Choroid plexus epithelial cell (primary cell): ENCODE measurements around the gene PTCD1.

Source experiments
- DNase-seq: peaks from one replicate; pipeline ENCODE4 v3.0.0-alpha.2; 2010; ENCODE audit warnings: low read depth
- H3K4me3 ChIP-seq: 2 replicates; pipeline ENCODE4 v1.5.1; 2011; ENCODE audit warnings: low read depth, mild to moderate bottlenecking, control low read depth, low read length, moderate library complexity
- TF ChIP-seq, protein P1 (sequence below): conservative IDR thresholded peaks from 2 replicates; pipeline ENCODE4 v1.5.1; 2011; ENCODE audit warnings: low read depth, mild to moderate bottlenecking, control low read depth, inconsistent platforms, low read length, moderate library complexity

Gene PTCD1

DNA sequence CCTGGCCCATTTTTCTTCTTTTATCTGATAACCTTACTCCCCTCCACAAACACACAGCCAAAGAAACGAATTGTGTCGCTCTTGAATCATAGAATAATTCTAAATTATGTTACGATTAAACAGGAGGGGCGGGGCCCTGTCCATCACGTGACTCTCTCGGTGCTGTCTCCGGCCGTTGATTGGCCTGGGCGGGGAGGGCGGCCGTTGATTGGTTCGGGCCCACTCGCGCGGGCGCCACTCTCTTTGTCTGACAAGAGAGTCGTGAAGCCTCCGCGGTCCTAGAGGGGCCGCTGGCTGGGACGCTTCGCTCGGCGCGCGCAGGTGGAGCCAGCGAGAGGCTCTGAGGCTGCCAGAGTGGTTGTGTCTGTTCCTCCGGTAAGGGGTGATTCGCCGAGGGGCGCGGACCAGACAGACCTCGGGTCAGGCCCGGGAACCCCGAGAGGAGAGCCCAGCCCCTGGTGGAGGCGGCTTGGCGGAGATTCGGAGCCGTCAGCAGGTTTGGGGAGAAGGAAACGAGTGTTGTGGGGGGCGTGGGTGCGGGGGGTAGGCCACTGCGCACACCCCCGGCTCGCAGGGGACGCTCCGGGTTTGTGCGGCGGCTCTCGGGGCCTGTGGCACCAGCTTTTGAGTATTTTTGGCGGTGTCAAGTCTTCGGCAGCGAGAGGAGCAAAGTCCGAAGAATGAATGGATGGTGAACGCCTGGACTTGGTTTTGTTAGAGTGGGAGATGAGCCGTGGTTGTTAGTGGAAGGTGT is 34.1 kb upstream of the PTCD1 start, which contains the start of gene ZNF789:
Gene ZNF789, plus strand, starts transcription at position 330 of the 754 bp plus-strand sequence. CDS start 3,567 bp downstream, outside the sequence.
- TF ChIP-seq, protein P1, sequence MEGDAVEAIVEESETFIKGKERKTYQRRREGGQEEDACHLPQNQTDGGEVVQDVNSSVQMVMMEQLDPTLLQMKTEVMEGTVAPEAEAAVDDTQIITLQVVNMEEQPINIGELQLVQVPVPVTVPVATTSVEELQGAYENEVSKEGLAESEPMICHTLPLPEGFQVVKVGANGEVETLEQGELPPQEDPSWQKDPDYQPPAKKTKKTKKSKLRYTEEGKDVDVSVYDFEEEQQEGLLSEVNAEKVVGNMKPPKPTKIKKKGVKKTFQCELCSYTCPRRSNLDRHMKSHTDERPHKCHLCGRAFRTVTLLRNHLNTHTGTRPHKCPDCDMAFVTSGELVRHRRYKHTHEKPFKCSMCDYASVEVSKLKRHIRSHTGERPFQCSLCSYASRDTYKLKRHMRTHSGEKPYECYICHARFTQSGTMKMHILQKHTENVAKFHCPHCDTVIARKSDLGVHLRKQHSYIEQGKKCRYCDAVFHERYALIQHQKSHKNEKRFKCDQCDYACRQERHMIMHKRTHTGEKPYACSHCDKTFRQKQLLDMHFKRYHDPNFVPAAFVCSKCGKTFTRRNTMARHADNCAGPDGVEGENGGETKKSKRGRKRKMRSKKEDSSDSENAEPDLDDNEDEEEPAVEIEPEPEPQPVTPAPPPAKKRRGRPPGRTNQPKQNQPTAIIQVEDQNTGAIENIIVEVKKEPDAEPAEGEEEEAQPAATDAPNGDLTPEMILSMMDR, result no peak
- DNase-seq, result peak; percentile 98
- H3K4me3 ChIP-seq, result peak within 1 kb of the TSS; percentile 94

DNA sequence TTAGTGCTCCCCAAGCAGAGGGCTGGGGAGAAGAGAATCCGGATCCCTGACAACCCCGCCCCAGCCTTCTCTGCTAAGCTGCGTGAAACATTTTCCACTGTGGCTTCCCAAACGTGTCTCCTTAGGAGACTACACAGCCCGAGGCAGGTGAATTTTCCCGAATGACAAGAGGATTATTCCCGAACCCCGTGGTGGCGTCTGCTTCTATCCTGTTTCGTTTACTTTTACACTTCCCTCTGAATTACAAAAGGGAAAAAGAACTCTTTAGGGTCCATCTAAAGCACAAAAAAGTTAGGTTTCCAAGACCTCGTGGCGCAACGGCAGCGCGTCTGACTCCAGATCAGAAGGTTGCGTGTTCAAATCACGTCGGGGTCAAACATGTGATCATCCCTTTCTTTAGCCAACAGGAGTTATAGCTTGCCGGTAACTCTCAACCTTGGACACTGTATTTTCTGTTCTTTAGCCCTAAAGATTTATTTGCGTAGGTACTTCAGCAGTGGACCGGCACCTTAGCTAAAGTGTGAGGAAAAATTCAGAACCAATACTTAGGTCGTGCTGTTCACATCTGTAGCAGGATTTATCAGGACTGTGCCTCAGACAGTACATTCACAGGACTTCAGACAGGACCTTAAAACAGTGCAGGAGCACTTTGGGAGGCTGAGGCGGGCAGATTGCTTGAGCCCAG is 30.9 kb upstream of the PTCD1 start:
- H3K4me3 ChIP-seq, result no peak overlapping the region
- peak; percentile 17 for DNase-seq
- TF ChIP-seq, protein P1, result no peak

DNA sequence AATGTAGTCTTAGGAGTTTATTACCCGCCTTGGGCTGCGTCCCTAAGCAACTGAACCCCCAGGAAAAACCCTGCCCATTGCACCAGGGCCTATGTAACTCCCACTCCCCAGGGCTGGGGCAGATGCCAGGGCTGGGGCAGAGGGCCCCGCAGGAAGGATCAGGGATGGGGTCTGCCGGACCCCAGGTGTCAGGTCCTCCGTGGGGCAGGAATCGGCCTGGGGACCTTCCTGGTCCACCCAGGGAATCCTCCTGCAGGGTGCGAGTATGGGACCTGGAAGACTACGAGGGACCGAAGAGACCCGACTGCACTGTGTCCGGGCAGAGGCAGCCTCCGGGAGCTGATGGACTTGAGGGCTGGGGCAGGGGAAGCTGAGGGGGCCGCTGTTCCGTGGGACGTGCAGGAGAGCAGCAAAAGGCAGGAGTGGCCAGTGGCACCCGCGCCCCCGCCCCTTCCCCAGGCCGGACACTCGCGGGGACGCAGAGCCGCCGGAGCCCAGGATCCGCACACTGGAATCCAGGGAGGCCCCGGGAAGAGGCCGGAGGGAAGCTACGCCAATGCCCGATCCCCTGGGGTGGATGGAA is 29.8 kb upstream of the PTCD1 start:
- DNase-seq, result no peak

DNA sequence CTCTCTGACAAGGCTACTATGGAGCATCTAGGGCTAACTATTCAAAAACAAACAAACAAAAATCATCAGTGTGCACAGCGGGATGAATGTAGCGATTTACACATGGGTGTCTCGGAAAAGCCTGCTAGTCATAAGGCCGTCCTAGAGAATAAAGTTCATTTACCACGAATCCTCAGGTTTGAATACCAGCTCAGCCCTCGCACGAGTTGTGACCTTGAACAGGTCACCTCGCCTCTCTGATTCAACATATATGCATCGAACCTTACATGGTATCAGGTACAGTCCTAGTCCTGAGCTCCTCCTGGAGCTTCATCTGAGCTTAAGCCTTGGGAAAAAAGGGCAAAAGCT is 26.8 kb upstream of the PTCD1 start:
- no peak for DNase-seq

More for the DNA sequence above, 29.8 kb upstream of the PTCD1 start:
- TF ChIP-seq, protein P1, result no peak
- H3K4me3 ChIP-seq, result no peak overlapping the region

DNA sequence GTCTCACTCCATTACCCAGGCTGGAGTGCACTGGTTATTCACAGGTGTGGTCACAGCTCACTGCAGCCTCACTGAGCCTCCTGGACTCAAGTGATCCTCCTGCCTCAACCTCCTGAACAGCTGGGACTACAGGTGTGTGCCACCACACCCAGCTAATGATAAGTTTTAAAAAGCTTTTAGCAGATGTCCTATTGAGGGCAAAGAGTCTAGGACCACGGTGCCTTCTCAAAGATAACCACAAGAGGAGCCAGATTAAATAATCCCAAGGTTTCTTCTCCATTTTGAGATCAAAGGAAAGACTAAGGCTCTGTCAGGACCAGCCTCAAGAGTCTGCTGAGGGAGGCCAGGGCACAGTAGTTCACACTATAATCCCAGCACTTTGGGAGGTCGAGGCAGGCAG is 22.6 kb upstream of the PTCD1 start:
- TF ChIP-seq, protein P1, result peak; percentile 6
- DNase-seq, result no peak
- H3K4me3 ChIP-seq, result no peak overlapping the region

More for the DNA sequence above, 26.8 kb upstream of the PTCD1 start:
- TF ChIP-seq, protein P1, result no peak
- H3K4me3 ChIP-seq, result peak overlapping the region; percentile 99

DNA sequence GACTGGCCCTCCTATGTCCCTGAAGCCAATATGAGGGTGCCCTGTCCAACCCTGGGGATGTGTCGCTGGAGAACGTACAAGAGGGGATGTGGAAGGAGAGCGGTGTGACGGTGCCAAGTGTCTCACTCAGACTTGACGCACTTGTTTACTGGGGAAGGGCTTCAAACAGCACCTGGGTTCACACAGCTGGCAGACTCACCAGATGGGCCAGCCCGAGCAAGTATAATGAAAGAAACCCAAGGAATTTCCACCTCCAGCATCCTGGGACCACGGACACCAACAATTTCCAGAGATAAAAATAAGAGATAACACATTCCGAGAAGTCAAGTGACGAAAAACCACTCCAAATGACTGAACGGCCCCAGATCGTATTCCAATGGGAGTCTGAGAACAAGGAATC is 22.1 kb upstream of the PTCD1 start:
- TF ChIP-seq, protein P1, result no peak
- no peak overlapping the region for H3K4me3 ChIP-seq
- no peak for DNase-seq
